NCI-H2171 (cell line): ENCODE results near the gene SIM1.
"Not testable (repeated sequence)": the region's sequence is repeated elsewhere in the genome, so short reads cannot be mapped to it uniquely, and the experiment has no call there.

Experiments used
- DNase-seq: peaks from one replicate; lab custom pipeline; 2025; lab: John Stamatoyannopoulos, UW

The SIM1 gene

GRCh38 chr6:100426241-100426640, 38.5 kb downstream of the SIM1 start:
- no peak for DNase-seq

GRCh38 chr6:100420711-100421110, 44.0 kb downstream of the SIM1 start:
- DNase-seq, result no peak

- DNase-seq, result no peak
Measured at GRCh38 chr6:100417036-100417435, 47.7 kb downstream of the SIM1 start.

GRCh38 chr6:100415768-100416167, 49.0 kb downstream of the SIM1 start:
- DNase-seq, result no peak

- no peak for DNase-seq
Measured at GRCh38 chr6:100412872-100413271, 51.8 kb downstream of the SIM1 start.

GRCh38 chr6:100404051-100404450, 60.7 kb downstream of the SIM1 start:
- DNase-seq, result no peak

- no peak for DNase-seq
Measured at GRCh38 chr6:100393493-100393892, 71.2 kb downstream of the SIM1 start.

- DNase-seq, result no peak
Measured at GRCh38 chr6:100392423-100392822, 72.3 kb downstream of the SIM1 start.

- no peak for DNase-seq
Measured at GRCh38 chr6:100388868-100389519, 75.7 kb downstream of the SIM1 start.

GRCh38 chr6:100382767-100383195, 81.9 kb downstream of the SIM1 start:
- no peak for DNase-seq

GRCh38 chr6:100382031-100382430, 82.7 kb downstream of the SIM1 start:
- DNase-seq, result no peak

GRCh38 chr6:100381111-100381510, 83.6 kb downstream of the SIM1 start:
- no peak for DNase-seq

- no peak for DNase-seq
Measured at GRCh38 chr6:100379386-100379785, 85.3 kb downstream of the SIM1 start.

- no peak for DNase-seq
Measured at GRCh38 chr6:100378576-100378975, 86.1 kb downstream of the SIM1 start.

GRCh38 chr6:100376103-100376502, 88.6 kb downstream of the SIM1 start:
- no peak for DNase-seq

GRCh38 chr6:100372326-100373091, 92.2 kb downstream of the SIM1 start:
- DNase-seq, result no peak

GRCh38 chr6:100371591-100371990, 93.1 kb downstream of the SIM1 start:
- DNase-seq, result no peak

- no peak for DNase-seq
Measured at GRCh38 chr6:100370265-100370664, 94.5 kb downstream of the SIM1 start.

GRCh38 chr6:100366419-100366818, 98.3 kb downstream of the SIM1 start:
- DNase-seq, result no peak

- DNase-seq, result no peak
Measured at GRCh38 chr6:100363651-100364050, 101.1 kb downstream of the SIM1 start.

- DNase-seq, result not testable (repeated sequence)
Measured at GRCh38 chr6:100354736-100355641, 109.7 kb downstream of the SIM1 start.

GRCh38 chr6:100353276-100354015, 111.3 kb downstream of the SIM1 start:
- DNase-seq, result no peak
